Superior temporal gyrus (tissue), 1 donor: ENCODE measurements around the gene HAPLN3.
A peak's percentile ranks its signal among the peaks of the same experiment; 100 is the strongest.

Experiments used
- DNase-seq: peaks from one replicate; pipeline ENCODE4 v3.0.0-alpha.2; 2016; ENCODE audit errors: extremely low spot score

HAPLN3 gene

GRCh38 chr15:88860212-88860611, 35.1 kb downstream of the HAPLN3 start:
- DNase-seq = no peak

GRCh38 chr15:88859550-88859949, 35.8 kb downstream of the HAPLN3 start:
- DNase-seq = no peak

- DNase-seq = no peak
These were observed 36.4 kb downstream of the HAPLN3 start for GRCh38 chr15:88858934-88859333.

GRCh38 chr15:88852476-88852875, 42.9 kb downstream of the HAPLN3 start:
- no peak for DNase-seq

- DNase-seq = no peak
These were observed 45.8 kb downstream of the HAPLN3 start for GRCh38 chr15:88849376-88850072.

GRCh38 chr15:88848203-88848602, 47.1 kb downstream of the HAPLN3 start:
- DNase-seq = no peak

GRCh38 chr15:88847144-88847543, 48.2 kb downstream of the HAPLN3 start:
- no peak for DNase-seq

- DNase-seq = no peak
These were observed 49.7 kb downstream of the HAPLN3 start for GRCh38 chr15:88845616-88846015.

- DNase-seq = no peak
These were observed 50.5 kb downstream of the HAPLN3 start for GRCh38 chr15:88844749-88845386.

GRCh38 chr15:88843334-88843733, 52.0 kb downstream of the HAPLN3 start:
- DNase-seq = no peak

- no peak for DNase-seq
These were observed 53.2 kb downstream of the HAPLN3 start for GRCh38 chr15:88842156-88842555.

GRCh38 chr15:88841236-88841635, 54.1 kb downstream of the HAPLN3 start:
- no peak for DNase-seq

- DNase-seq = no peak
These were observed 55.4 kb downstream of the HAPLN3 start for GRCh38 chr15:88839961-88840360.

- DNase-seq = no peak
These were observed 56.2 kb downstream of the HAPLN3 start for GRCh38 chr15:88839146-88839545.

GRCh38 chr15:88838667-88839066, 56.7 kb downstream of the HAPLN3 start:
- no peak for DNase-seq

- DNase-seq = no peak
These were observed 59.7 kb downstream of the HAPLN3 start for GRCh38 chr15:88835646-88836045.

GRCh38 chr15:88835119-88835518, 60.2 kb downstream of the HAPLN3 start:
- DNase-seq = no peak

- peak; percentile 70 for DNase-seq
These were observed 61.0 kb downstream of the HAPLN3 start for GRCh38 chr15:88834211-88834812.

- DNase-seq = peak; percentile 19
These were observed 61.6 kb downstream of the HAPLN3 start for GRCh38 chr15:88833731-88834100.

- DNase-seq = no peak
These were observed 62.3 kb downstream of the HAPLN3 start for GRCh38 chr15:88832820-88833730.

GRCh38 chr15:88830016-88830415, 65.3 kb downstream of the HAPLN3 start:
- DNase-seq = no peak

GRCh38 chr15:88828791-88829190, 66.6 kb downstream of the HAPLN3 start:
- DNase-seq = no peak
